Smooth muscle cell (in vitro differentiated cells): ENCODE measurements around the gene INTS1. TPM values are rescaled to one million over a fixed set of nuclear protein-coding genes. Genes with fewer than 3 reads are reported as not detected.

ENCODE experiments used
- DNase-seq: peaks from one replicate; lab custom pipeline; 2025; ENCODE audit not compliant: unreplicated experiment; lab: John Stamatoyannopoulos, UW
- H2AFZ ChIP-seq: fragments of 200-600 bp; sonication (generic); 2 replicates; pipeline ENCODE4 v1.6.0; 2016; ENCODE audit warnings: antibody characterized with exemption, low read depth, mild to moderate bottlenecking
- H3F3A ChIP-seq: fragments of 200-600 bp; sonication (generic); 2 replicates; pipeline ENCODE4 v1.6.0; 2017; ENCODE audit warnings: antibody characterized with exemption, low read depth
- H3K27ac ChIP-seq: fragments of 200-600 bp; sonication (generic); 2 replicates; pipeline ENCODE4 v1.5.1; 2016; ENCODE audit warnings: low read depth, mild to moderate bottlenecking
- H3K27me3 ChIP-seq: fragments of 200-600 bp; sonication (generic); 2 replicates; pipeline ENCODE4 v1.6.1; 2016; ENCODE audit warnings: low read depth, mild to moderate bottlenecking
- H3K36me3 ChIP-seq: fragments of 200-600 bp; sonication (generic); 2 replicates; pipeline ENCODE4 v1.5.1; 2016; ENCODE audit warnings: low read depth
- H3K4me1 ChIP-seq: fragments of 200-600 bp; sonication (generic); 2 replicates; pipeline ENCODE4 v1.5.1; 2016; ENCODE audit warnings: low read depth
- H3K4me2 ChIP-seq: fragments of 200-600 bp; sonication (generic); 2 replicates; pipeline ENCODE4 v1.6.0; 2016; ENCODE audit warnings: mild to moderate bottlenecking
- H3K4me3 ChIP-seq: fragments of 200-600 bp; sonication (generic); 2 replicates; pipeline ENCODE4 v1.5.1; 2016; ENCODE audit warnings: mild to moderate bottlenecking
- H3K79me2 ChIP-seq: fragments of 200-600 bp; sonication (generic); 2 replicates; pipeline ENCODE4 v1.6.0; 2016; ENCODE audit warnings: low read depth, mild to moderate bottlenecking
- H3K9ac ChIP-seq: fragments of 200-600 bp; sonication (generic); 2 replicates; pipeline ENCODE4 v1.6.0; 2016; ENCODE audit warnings: low read depth
- H3K9me3 ChIP-seq: fragments of 200-600 bp; sonication (generic); replicated peaks from 2 replicates; pipeline ENCODE4 v1.5.1; 2016; ENCODE audit warnings: low read depth
- H4K20me1 ChIP-seq: fragments of 200-600 bp; sonication (generic); 2 replicates; pipeline ENCODE4 v1.6.0; 2016; ENCODE audit warnings: low read depth
- WGBS: methylation state at CpG from one replicate; pipeline ENCODE4 v1.1.7; 2016; ENCODE audit warnings: low lambda C conversion rate; 5-methylcytosine and 5-hydroxymethylcytosine counted together
- polyA plus RNA-seq: library from polyadenylated mRNA; unstranded; fragments of >200 nt; fragmentation: Nextera tagmentation; extraction: Ambion mirVana; gene quantifications from 2 replicates; pipeline ENCODE4 v1.2.1, GENCODE V29; 2016
- total RNA-seq: library from RNA; depleted of rRNA; stranded (reverse); fragments of >200 nt; gene quantifications from 2 replicates; pipeline ENCODE4 v1.2.3, GENCODE V29; 2014
- TF ChIP-seq, protein P1 (sequence below): fragments of 200-600 bp; sonication (generic); IDR thresholded peaks from 2 replicates; pipeline ENCODE4 v1.5.1; 2017; ENCODE audit warnings: borderline replicate concordance, mild to moderate bottlenecking, antibody characterized with exemption; ENCODE audit not compliant: insufficient read depth, poor library complexity, severe bottlenecking

Gene INTS1
- total and polyA plus RNA-seq, 2 experiments from 2014 or later: 18.2 to 51.2 TPM

DNA sequence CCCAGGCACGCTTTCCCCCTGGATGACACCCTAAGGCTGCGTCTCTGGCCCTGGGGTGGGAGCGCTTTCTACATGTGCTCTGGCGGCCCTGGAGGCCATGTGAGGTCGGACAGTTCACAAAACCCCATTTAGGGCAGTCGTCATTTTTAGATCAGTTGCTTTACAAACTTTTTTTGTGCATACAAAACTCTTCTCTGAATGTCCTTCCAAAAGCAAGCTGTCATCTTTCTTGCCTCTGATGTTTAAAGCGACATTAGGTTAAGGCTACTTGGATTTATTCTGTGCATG is 32.2 kb upstream of the INTS1 start:
- peaks cover 13% of the 10 kb centered on the region for H3F3A ChIP-seq
- H3K4me3 ChIP-seq: no peak overlapping the region
- TF ChIP-seq, protein P1, sequence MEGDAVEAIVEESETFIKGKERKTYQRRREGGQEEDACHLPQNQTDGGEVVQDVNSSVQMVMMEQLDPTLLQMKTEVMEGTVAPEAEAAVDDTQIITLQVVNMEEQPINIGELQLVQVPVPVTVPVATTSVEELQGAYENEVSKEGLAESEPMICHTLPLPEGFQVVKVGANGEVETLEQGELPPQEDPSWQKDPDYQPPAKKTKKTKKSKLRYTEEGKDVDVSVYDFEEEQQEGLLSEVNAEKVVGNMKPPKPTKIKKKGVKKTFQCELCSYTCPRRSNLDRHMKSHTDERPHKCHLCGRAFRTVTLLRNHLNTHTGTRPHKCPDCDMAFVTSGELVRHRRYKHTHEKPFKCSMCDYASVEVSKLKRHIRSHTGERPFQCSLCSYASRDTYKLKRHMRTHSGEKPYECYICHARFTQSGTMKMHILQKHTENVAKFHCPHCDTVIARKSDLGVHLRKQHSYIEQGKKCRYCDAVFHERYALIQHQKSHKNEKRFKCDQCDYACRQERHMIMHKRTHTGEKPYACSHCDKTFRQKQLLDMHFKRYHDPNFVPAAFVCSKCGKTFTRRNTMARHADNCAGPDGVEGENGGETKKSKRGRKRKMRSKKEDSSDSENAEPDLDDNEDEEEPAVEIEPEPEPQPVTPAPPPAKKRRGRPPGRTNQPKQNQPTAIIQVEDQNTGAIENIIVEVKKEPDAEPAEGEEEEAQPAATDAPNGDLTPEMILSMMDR: no peak
- H3K79me2 ChIP-seq: peaks cover 43% of the 10 kb centered on the region
- no peak for DNase-seq
- peaks cover 25% of the 10 kb centered on the region for H4K20me1 ChIP-seq
- WGBS: 71% methylated on average over 7 of the region's 7 CpGs
- H3K4me2 ChIP-seq: peak overlapping the region; percentile 82
- H3K27me3 ChIP-seq: no peaks in the 10 kb centered on the region
- peaks cover 16% of the 10 kb centered on the region for H3K4me1 ChIP-seq
- no peaks in the 10 kb centered on the region for H3K36me3 ChIP-seq
- H2AFZ ChIP-seq: no peak overlapping the region
- H3K27ac ChIP-seq: peak overlapping the region; percentile 99
- H3K9me3 ChIP-seq: no peaks in the 10 kb centered on the region
- H3K9ac ChIP-seq: peak overlapping the region; percentile 97

DNA sequence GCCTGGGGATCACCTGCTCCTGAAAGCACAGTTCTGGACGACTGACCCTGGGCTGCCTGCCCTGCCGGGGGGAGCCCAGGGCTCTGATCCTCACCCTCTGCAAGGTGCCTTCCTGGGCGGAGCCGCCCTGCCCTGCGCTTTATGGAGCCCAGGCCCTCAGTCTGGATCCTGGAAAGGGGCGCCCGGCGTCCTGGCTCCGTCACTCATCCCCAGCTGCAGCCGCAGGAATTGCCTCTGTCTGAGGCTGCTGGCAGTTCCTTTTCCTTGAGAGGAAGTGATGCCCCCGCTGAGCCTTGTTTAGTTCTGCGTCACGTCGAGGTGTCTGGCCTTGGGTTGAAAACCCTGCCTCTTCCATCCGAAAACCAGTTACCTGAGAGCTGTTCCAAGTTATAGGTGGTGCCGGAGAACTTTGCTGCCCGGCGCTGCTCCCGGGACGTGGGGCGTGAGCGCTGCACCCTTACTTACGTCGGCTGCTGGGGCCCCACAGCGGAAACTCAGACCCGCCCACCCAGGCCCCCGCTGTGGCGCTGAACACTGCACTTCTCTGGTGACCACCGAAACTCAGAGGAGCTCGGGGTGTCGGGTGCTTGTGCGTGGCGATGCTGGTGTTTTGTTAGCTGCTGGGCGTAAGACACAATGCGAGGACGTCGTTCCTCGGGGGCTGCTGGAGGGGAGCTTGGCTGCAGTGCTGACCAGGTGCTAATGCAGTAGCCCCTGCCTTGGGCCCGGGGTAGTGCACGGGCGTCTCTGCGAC is 31.7 kb upstream of the INTS1 start:
- no peak for DNase-seq
- WGBS: 90% methylated on average over 42 of the region's 42 CpGs
- Histone ChIP-seq H3K4me1 (peaks cover 16% of the 10 kb centered on the region), H2AFZ (no peak overlapping the region), H3F3A (peaks cover 13% of the 10 kb centered on the region), H3K4me3 (no peak overlapping the region), H3K79me2 (peaks cover 43% of the 10 kb centered on the region), H3K9ac (peak overlapping the region; percentile 97), H3K27me3 (no peaks in the 10 kb centered on the region), H3K27ac (peak overlapping the region; percentile 99), H4K20me1 (peaks cover 27% of the 10 kb centered on the region), H3K4me2 (peak overlapping the region; percentile 82), H3K9me3 (no peaks in the 10 kb centered on the region), H3K36me3 (no peaks in the 10 kb centered on the region)
- TF ChIP-seq, protein P1: no peak

DNA sequence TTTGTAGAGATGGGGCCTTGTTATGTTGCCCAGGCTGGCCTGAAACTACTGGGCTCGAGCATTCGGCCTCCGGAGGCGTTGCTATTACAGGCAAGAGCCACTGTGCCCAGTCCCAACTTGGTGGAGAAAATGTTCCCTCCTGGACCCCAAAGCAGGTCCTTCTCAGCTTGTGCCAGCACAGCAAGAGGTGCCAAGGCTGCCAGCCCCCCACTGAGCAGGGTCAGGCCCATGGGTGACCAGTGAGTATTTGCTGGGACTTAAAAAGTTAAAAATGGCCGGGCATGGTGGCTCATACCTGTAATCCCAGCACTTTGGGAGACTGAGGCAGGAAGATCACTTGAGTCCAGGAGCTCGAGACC is 30.9 kb upstream of the INTS1 start:
- peaks cover 43% of the 10 kb centered on the region for H3K79me2 ChIP-seq
- peaks cover 16% of the 10 kb centered on the region for H3K4me1 ChIP-seq
- WGBS: 86% methylated on average over 6 of the region's 6 CpGs

More for the DNA sequence above, 30.9 kb upstream of the INTS1 start:
- Histone ChIP-seq H2AFZ (no peak overlapping the region), H4K20me1 (peaks cover 27% of the 10 kb centered on the region), H3K4me2 (no peak overlapping the region), H3K36me3 (no peaks in the 10 kb centered on the region), H3K27ac (no peak overlapping the region), H3K9ac (no peak overlapping the region), H3K27me3 (no peaks in the 10 kb centered on the region), H3K9me3 (no peaks in the 10 kb centered on the region), H3F3A (peaks cover 13% of the 10 kb centered on the region), H3K4me3 (no peak overlapping the region)
- DNase-seq: no peak
- TF ChIP-seq, protein P1: no peak
